A673 (cell line): ENCODE measurements around the gene MYO6. TPM values are rescaled to one million over a fixed set of nuclear protein-coding genes. Genes with fewer than 3 reads are reported as not detected.

Experiments used
- BruUV-seq: library from RNA; stranded (reverse); fragments of 400-500 nt; replicated peaks from 2 replicates; lab custom pipeline; 2021; lab: Mats Ljungman, UMichigan
- CTCF ChIA-PET: fragments of 300-600 bp; sonication (Branson Sonifier 250); formaldehyde crosslinking; loops from one replicate; lab custom pipeline; 2022; ENCODE audit warnings: antibody characterized with exemption; lab: Charles Lee
- POLR2A ChIA-PET: fragments of 300-600 bp; sonication (Branson Sonifier 250); formaldehyde crosslinking; loops from one replicate; lab custom pipeline; 2022; ENCODE audit warnings: antibody characterized with exemption; ENCODE audit not compliant: low non-redundant PET; lab: Charles Lee
- DNase-seq: peaks from one replicate; pipeline ENCODE4 v3.0.0-alpha.2; 2015; ENCODE audit warnings: low spot score
- H3K27ac ChIP-seq: fragments of 200-600 bp; sonication (generic); 2 replicates; pipeline ENCODE4 v1.5.1; 2016; ENCODE audit warnings: mixed run types, low read depth, mild to moderate bottlenecking, mixed read lengths, antibody characterized with exemption, low read length; ENCODE audit not compliant: poor library complexity, severe bottlenecking
- H3K27me3 ChIP-seq: fragments of 200-600 bp; sonication (generic); replicated peaks from 2 replicates; pipeline ENCODE4 v1.6.1; 2017; ENCODE audit warnings: mixed run types, low read depth, mild to moderate bottlenecking, mixed read lengths, antibody characterized with exemption, low read length; ENCODE audit not compliant: insufficient read depth, poor library complexity
- H3K36me3 ChIP-seq: fragments of 200-600 bp; sonication (generic); 2 replicates; pipeline ENCODE4 v1.6.1; 2016; ENCODE audit warnings: mixed run types, mild to moderate bottlenecking, mixed read lengths, antibody characterized with exemption, low read length; ENCODE audit not compliant: insufficient read depth, poor library complexity, severe bottlenecking
- H3K4me1 ChIP-seq: fragments of 200-600 bp; sonication (generic); 2 replicates; pipeline ENCODE4 v1.6.1; 2017; ENCODE audit warnings: mixed run types, mild to moderate bottlenecking, mixed read lengths, antibody characterized with exemption, low read length; ENCODE audit not compliant: insufficient read depth, poor library complexity, severe bottlenecking
- H3K4me3 ChIP-seq: fragments of 200-600 bp; sonication (generic); 2 replicates; pipeline ENCODE4 v1.5.1; 2016; ENCODE audit warnings: low read depth, mixed run types, mild to moderate bottlenecking, mixed read lengths, low read length; ENCODE audit not compliant: poor library complexity, severe bottlenecking
- H3K9me3 ChIP-seq: fragments of 200-600 bp; sonication (generic); 2 replicates; pipeline ENCODE4 v1.6.1; 2016; ENCODE audit warnings: mixed run types, low read depth, mild to moderate bottlenecking, mixed read lengths, antibody characterized with exemption, low read length; ENCODE audit not compliant: poor library complexity, severe bottlenecking
- CTCF ChIP-seq: fragments of 300-800, 200-600 bp; sonication (generic); conservative IDR thresholded peaks from 2 replicates; pipeline ENCODE4 v1.5.1; 2017; ENCODE audit warnings: low read depth, mild to moderate bottlenecking, antibody characterized with exemption, low read length, moderate library complexity, mixed read lengths
- EZH2 ChIP-seq: fragments of 200-600 bp; sonication (generic); IDR thresholded peaks from 2 replicates; pipeline ENCODE4 v1.6.1; 2017; ENCODE audit warnings: borderline replicate concordance, low read depth, mild to moderate bottlenecking, mixed read lengths, antibody characterized with exemption, low read length; ENCODE audit not compliant: poor library complexity, severe bottlenecking
- intact Hi-C: fragments of 100-400 bp; cut with micrococcal nuclease; formaldehyde crosslinking; loops from one replicate; pipeline ENCODE4 v1.10.0; 2022; ENCODE audit not compliant: unreplicated experiment
- total RNA-seq: library from RNA; stranded (reverse); gene quantifications from 2 replicates; pipeline ENCODE4 v1.2.3, GENCODE V29; 2021

The MYO6 gene
- total RNA-seq, 1 experiment from 2014 or later: 1.8 TPM

GRCh38 chr6:75776461-75776860 is 27.4 kb downstream of the MYO6 start:
- Histone ChIP-seq H3K36me3 (no peaks in the 10 kb centered on the region), H3K9me3 (no peaks in the 10 kb centered on the region), H3K4me3 (no peak overlapping the region), H3K27ac (no peak overlapping the region), H3K27me3 (no peaks in the 10 kb centered on the region), H3K4me1 (no peaks in the 10 kb centered on the region)
- intact Hi-C loops: no loop called here
- CTCF ChIA-PET: no interaction called here
- POLR2A ChIA-PET: no interaction called here
- BruUV-seq: no TSS peak
- no peak for DNase-seq
- no peak for TF ChIP-seq CTCF

DNA sequence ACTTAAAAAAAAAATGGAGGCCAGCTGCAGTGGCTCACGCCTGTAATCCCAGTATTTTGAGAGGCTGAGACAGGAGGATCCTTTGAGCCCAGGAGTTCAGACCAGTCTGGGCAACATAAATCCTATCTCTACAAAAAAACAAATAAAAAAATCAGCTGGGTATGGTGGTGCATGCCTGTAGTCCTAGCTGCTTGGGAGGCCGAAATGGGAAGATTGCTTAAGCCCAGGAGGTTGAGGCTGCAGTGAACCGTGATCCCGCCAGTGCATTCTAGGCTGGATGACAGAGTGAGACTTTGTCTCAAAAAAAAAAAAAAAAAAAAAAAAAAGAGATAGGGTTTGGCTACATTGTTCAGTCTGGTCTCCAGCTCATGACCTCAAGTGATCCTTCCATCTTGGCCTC is 29.7 kb downstream of the MYO6 start:
- Histone ChIP-seq H3K27ac (no peak overlapping the region), H3K4me1 (no peaks in the 10 kb centered on the region), H3K27me3 (no peaks in the 10 kb centered on the region), H3K4me3 (no peak overlapping the region), H3K9me3 (no peaks in the 10 kb centered on the region), H3K36me3 (no peaks in the 10 kb centered on the region)
- no peak for DNase-seq
- intact Hi-C loops: no loop called here
- TF ChIP-seq CTCF: no peak
- no peak for TF ChIP-seq EZH2
- ChIA-PET POLR2A (no interaction called here), CTCF (no interaction called here)
- BruUV-seq: no TSS peak

DNA sequence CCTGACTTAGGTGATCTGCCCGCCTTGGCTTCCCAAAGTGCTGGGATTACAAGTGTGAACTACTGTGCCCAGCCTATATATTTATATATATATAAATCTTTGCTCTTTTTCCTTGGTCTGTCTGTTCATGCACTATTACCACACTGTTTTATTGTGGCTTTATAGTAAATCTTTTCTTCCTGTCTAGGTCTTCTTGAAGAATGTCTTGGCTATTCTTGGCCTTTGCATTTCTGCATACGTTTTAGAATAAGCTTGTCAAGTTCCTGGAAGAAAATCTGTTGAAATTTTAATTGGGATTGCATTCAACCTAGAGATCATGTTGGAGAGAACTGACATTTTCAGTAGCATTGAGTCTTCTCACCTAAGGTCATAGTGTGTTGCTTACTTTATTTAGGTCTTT is 37.1 kb downstream of the MYO6 start:
- ChIA-PET CTCF (no interaction called here), POLR2A (no interaction called here)
- Histone ChIP-seq H3K27me3 (no peaks in the 10 kb centered on the region), H3K27ac (no peak overlapping the region), H3K36me3 (no peaks in the 10 kb centered on the region), H3K4me3 (no peak overlapping the region), H3K9me3 (no peaks in the 10 kb centered on the region), H3K4me1 (no peaks in the 10 kb centered on the region)
- no peak for TF ChIP-seq EZH2
- TF ChIP-seq CTCF: no peak
- intact Hi-C loops: no loop called here
- DNase-seq: no peak
- BruUV-seq: no TSS peak
